Measurements from ENCODE around the gene FEV. TPM values are rescaled to one million over a fixed set of nuclear protein-coding genes. Genes with fewer than 3 reads are reported as not detected.

FEV gene
- total RNA-seq, 1 donor from 2014 or later: not detected

GRCh38 chr2:218993345-218994315 is 8.6 kb upstream of the FEV start, which contains the start of gene CRYBA2:
TSS of gene CRYBA2 (minus strand) at chr2:218993422. CDS start at chr2:218993176, 246 bp downstream.
- intact Hi-C loops (cut with micrococcal nuclease): loop anchor here (2.0 kb wide), 1 partner anchor 13 kb away; no protein-coding TSS in a partner anchor

- intact Hi-C loops (cut with micrococcal nuclease): no loop called here
Measured at GRCh38 chr2:218992703-218993344, 7.8 kb upstream of the FEV start.

DNA sequence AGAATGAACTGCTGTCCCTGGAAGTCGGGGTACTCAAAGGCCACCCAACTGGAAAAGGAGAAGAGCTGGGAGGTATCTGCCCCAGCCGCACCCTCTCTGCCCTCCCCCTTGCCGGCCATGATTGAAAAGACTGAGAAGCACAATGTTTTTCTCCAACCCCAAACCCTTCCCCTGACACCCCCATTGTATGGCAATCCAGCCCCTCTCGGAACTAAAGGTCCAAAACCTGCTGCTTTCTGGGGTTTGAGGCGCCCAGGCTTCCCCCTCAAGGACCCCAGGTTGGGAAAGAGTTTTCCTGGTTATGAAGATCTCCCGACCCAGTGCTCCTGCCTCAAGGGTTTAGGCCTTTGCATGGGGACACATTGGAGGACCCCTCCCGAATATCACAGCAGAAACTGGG is 7.2 kb upstream of the FEV start:
- intact Hi-C loops (cut with micrococcal nuclease): no loop called here

- intact Hi-C loops (cut with micrococcal nuclease): no loop called here
Measured at GRCh38 chr2:218991674-218992168, 6.7 kb upstream of the FEV start.

DNA sequence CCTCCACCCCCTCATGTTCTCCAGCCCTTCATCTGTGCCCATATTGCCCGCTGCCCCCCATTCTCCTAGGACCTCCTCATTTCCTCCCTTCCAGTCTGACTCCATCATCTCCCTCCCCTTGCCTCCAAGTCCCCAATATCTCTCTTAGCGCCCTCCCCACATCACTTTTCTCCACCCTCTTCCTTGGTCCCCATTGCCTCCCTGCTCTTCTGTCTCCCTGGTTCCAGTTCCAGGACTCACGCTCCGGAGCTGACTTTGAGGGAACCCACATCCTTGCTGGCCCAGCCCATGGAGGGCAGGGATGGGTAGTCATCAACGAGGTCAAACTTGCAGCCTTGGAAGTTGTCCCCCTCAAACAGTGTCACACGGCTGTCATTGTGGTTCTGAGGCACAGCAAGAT is 5.6 kb upstream of the FEV start:
- intact Hi-C loops (cut with micrococcal nuclease): no loop called here

GRCh38 chr2:218990052-218990451 is 5.1 kb upstream of the FEV start:
- intact Hi-C loops (cut with micrococcal nuclease): no loop called here

GRCh38 chr2:218988650-218989049 is 3.7 kb upstream of the FEV start:
- intact Hi-C loops (cut with micrococcal nuclease): no loop called here

DNA sequence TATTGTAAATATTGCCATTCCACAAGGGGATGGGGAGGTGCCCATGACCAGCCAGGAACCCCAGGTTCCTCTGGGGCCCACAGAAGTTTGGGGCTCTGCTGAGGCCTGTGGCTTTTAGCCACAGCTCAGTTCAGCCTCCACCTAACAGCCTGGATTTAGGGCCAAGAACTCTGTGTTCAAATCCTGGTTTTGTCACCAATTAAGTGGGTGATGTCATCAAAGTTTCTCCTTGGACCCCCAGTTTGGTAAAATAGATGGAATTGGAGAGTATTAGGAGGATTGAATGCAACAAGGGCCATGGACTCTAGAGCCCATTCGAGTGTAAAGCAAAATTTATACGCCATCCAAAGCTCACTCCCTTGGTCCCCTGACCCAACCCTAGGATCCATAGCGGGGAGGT is 3.2 kb upstream of the FEV start:
- intact Hi-C loops (cut with micrococcal nuclease): no loop called here

GRCh38 chr2:218986148-218986761 is 1.3 kb upstream of the FEV start:
- intact Hi-C loops (cut with micrococcal nuclease): no loop called here

- intact Hi-C loops (cut with micrococcal nuclease): no loop called here
Measured at GRCh38 chr2:218985325-218986091, 524 bp upstream of the FEV start.

DNA sequence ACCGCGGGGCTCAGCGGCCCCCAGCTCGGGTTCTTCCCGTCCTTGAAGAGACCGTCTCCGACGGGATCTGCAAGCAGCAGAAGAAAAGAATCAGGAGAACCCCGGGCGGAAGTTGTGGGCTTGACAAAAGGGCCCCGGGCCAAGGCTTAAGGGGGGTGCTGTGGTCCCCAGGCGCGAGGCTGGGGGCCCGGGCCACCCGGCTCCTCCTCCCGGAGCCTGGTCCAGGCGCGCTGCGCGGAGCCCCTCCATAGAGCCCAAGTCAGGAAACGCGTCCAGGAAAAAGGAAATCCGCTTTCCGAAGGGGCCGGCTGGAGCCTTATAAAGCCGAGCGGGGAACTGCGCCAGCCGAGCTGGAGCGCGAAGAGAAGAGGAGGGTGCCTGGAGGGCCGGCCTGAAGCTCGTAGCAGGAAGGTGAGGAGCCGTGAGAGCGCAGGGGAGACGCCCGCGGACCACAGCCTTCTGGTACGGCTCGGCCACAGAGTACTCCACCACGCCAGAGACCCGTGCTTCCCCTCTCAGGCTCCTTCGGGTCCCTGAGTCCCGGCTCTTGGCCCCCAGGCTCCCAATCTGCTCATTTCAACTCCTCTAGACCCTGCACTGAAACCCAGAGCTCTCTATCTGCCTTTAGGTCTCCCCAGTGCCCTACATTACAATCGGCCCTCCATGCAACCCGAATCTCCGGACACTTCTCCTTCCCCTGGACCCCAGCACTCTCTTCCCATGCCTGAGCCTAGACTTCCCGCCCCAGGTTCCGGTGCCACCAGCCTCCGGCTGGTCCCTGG is 554 bp downstream of the FEV start:
- intact Hi-C loops (cut with micrococcal nuclease): loop anchor here (5.0 kb wide), 2 partner anchors 73 to 107 kb away; no protein-coding TSS in a partner anchor

- intact Hi-C loops (cut with micrococcal nuclease): loop anchor here (5.0 kb wide), 2 partner anchors 73 to 107 kb away; no protein-coding TSS in a partner anchor
Measured at GRCh38 chr2:218983934-218984238, 1.1 kb downstream of the FEV start.

DNA sequence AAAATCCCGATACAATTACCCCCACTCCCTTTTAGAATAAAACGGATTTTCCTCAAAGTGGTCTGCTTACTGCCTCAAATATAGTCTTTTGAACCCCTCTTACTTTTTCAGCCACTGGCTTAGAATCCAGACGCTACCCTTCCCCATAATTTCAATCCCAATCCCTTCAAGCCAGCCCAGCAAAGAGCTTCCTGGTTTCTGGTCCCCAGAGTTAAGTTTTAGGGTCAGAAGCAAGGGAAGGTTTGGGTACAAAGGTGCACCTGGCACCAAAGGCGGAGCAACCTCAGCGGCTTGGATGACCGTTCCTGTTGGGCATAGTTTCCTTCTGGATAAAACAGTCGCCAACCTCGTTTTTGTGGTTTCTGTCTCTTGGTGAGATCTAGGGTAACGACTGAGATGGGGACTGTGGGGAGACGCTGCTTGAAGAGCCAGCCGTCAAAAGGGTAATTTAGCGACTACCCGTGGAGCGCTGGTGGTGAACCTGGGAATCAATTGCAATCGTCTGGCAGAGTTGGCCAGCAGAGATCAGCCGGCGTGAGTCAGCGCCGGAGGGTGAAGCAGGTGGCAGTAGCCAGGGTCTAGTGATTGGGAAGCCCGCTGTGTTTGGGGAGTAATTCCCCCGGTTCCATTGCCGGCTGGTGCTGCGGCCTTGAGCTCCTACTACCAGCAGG is 1.6 kb downstream of the FEV start:
- intact Hi-C loops (cut with micrococcal nuclease): loop anchor here (5.0 kb wide), 2 partner anchors 74 to 106 kb away; no protein-coding TSS in a partner anchor

- intact Hi-C loops (cut with micrococcal nuclease): loop anchor here (5.0 kb wide), 2 partner anchors 75 to 105 kb away; no protein-coding TSS in a partner anchor
Measured at GRCh38 chr2:218982586-218983262, 2.3 kb downstream of the FEV start.

DNA sequence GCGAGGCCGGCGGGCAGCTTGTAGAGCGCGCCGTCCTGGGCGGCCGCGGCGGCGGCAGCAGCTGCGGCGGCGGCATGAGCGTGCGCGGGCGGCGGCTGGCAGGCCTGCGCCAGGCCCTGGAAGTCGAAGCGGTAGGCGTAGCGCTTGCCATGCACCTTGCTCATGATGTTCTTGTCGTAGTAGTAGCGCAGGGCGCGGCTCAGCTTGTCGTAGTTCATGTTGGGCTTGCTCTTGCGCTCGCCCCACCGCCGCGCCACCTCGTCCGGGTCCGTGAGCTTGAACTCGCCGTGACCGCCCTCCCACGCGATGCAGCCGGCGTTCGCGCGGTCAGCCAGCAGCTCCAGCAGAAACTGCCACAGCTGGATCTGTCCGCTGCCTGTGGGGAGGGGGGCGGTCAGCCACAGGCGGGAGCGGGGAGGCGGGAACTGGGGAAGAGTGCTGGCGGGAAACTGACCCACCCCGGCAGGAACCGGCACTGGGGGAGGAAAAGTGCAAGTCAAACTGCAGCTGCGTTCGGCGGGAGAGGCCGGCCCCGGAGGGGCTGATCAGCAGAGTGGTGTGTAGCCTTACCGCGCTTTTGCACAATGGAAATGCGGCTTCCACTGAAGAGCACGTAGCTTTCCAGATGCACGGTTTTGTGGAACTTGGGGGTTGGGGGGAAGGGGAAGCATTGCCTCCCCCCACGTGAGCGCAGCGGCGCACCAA is 3.0 kb downstream of the FEV start:
- intact Hi-C loops (cut with micrococcal nuclease): loop anchor here (2.0 to 5.0 kb wide), 3 partner anchors 13 to 105 kb away; no protein-coding TSS in a partner anchor

DNA sequence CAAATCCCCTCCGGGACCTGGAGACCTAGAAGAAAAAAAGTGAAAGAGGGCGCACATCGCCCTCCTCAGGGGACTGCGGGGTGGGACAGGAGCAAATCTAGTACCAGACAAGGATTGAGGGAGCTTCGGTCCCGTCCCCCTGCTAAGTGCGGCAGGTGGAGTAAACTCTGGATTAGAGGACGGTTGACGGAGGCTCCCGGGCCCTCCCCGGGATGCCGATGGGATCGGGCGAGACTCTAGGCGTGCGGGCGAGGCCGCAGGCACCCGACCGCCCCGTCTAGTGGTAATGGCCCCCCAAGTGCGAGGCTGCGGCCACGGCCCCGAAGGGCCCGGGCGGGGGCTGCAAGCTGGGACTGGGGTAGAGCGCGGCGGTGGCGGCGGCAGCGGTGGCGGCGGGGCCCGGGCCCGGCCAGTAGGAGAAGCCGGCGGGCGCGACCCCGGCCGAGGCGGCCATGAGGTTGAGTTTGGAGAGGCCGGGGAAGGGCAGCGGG is 3.5 kb downstream of the FEV start:
- intact Hi-C loops (cut with micrococcal nuclease): loop anchor here (2.0 to 5.0 kb wide), 3 partner anchors 13 to 104 kb away; no protein-coding TSS in a partner anchor

DNA sequence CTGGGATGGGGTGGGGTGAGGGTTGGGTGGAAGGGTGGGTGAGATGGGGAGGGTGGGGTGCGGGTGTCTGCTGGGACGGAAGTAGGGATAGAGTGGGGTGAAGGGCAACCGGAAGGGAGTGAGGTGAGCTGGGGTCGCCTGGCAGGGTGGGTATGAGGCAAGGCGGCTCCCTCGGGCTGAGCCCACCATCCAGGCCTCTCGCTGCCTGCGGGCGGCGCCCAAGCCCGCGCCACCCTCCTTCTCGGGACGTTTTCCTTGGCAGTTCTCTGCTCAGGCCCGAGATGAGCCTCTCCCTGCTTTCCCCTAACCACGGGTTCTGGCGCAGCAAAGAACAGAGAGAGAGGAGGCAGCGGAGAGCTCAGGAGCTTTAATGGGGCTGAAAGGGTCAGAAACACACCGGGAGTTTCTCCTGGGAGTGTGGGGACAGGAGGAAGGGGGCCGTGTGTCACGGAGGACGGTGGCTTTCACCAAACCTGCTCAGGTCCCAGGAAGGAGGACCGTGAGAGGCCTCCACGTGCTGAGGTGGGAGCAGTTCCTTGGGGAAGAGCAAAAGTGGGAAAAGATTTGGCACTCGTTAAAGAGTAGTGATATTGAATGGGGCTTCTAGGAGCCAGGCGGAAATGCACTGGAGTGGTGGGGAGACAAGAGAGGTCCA is 4.1 kb downstream of the FEV start:
- intact Hi-C loops (cut with micrococcal nuclease): loop anchor here (2.0 to 5.0 kb wide), 3 partner anchors 14 to 104 kb away; no protein-coding TSS in a partner anchor
